Endothelial cell of umbilical vein (primary cell): Measurements from ENCODE around the gene RASD1. TPM values are rescaled to one million over a fixed set of nuclear protein-coding genes. Genes with fewer than 3 reads are reported as not detected.

Experiments used
- BruUV-seq: library from RNA; stranded (reverse); fragments of 400-500 nt; replicated peaks from 2 replicates; lab custom pipeline; 2021; lab: Mats Ljungman, UMichigan
- CTCF ChIA-PET: fragments of 300-600, 350-600 bp; sonication (Branson Sonifier 250); formaldehyde crosslinking; loops from one replicate; lab custom pipeline; 2021; ENCODE audit warnings: antibody characterized with exemption, inconsistent platforms; lab: Charles Lee
- POLR2A ChIA-PET: fragments of 300-600, 350-600 bp; sonication (Branson Sonifier 250); formaldehyde crosslinking; loops from one replicate; lab custom pipeline; 2021; ENCODE audit warnings: antibody characterized with exemption, inconsistent platforms; lab: Charles Lee
- DNase-seq: peaks from one replicate; pipeline ENCODE4 v3.0.0-alpha.2; 2011; ENCODE audit warnings: low read depth, low spot score
- FAIRE-seq: peaks from 2 replicates; lab custom pipeline; 2011; peaks lifted over from hg19 to GRCh38; lab: Jason Lieb, UNC
- H2AFZ ChIP-seq: 2 replicates; pipeline ENCODE4 v1.6.0; 2012; ENCODE audit warnings: low read depth, low read length, control low read depth, inconsistent platforms
- H3K27ac ChIP-seq: 2 replicates; pipeline ENCODE4 v1.5.1; 2011; ENCODE audit warnings: low read depth, mild to moderate bottlenecking, control low read depth, low read length, moderate library complexity; ENCODE audit not compliant: insufficient read depth
- H3K27me3 ChIP-seq, 2 experiments: 2 replicates each; pipeline versions ENCODE4 v1.6.0 to v1.6.1; 2011; ENCODE audit warnings: low read length in 2 of 2, mixed read lengths in 1 of 2; ENCODE audit not compliant: control insufficient read depth in 2 of 2, insufficient read depth in 2 of 2
- H3K36me3 ChIP-seq, 2 experiments: 2 replicates in 1 of 2; 3 replicates in 1 of 2; pipeline ENCODE4 v1.5.1; 2011; ENCODE audit warnings: low read length in 2 of 2, mild to moderate bottlenecking in 1 of 2, moderate library complexity in 1 of 2; ENCODE audit not compliant: control insufficient read depth in 2 of 2, insufficient read depth in 2 of 2; ENCODE audit errors: extremely low read depth in 1 of 2
- H3K4me1 ChIP-seq: 3 replicates; pipeline ENCODE4 v1.5.1; 2011; ENCODE audit warnings: mild to moderate bottlenecking, low read length; ENCODE audit not compliant: control insufficient read depth, insufficient read depth; ENCODE audit errors: extremely low read depth
- H3K4me2 ChIP-seq: 2 replicates; pipeline ENCODE4 v1.6.1; 2011; ENCODE audit warnings: low read length, control low read depth, mixed read lengths; ENCODE audit not compliant: insufficient read depth
- H3K4me3 ChIP-seq, 3 experiments: fragments of 200-600 bp in 1 of 3; sonication (generic), shearing (Covaris generic) in 1 of 3; replicated peaks in 1 of 3; 2 replicates each; pipeline ENCODE4 v1.5.1; 2011 to 2016; ENCODE audit warnings: control low read depth in 3 of 3, low read length in 3 of 3, mild to moderate bottlenecking in 2 of 3, inconsistent platforms in 1 of 3, low read depth in 1 of 3, moderate library complexity in 1 of 3; ENCODE audit not compliant: insufficient read depth in 1 of 3
- H3K79me2 ChIP-seq: 2 replicates; pipeline ENCODE4 v1.6.0; 2012; ENCODE audit warnings: low read length, inconsistent platforms; ENCODE audit not compliant: control insufficient read depth, insufficient read depth
- H3K9ac ChIP-seq: replicated peaks from 2 replicates; pipeline ENCODE3; 2011; ENCODE audit warnings: low read length, control low read depth; ENCODE audit not compliant: insufficient read depth; ENCODE audit errors: extremely low read depth
- H3K9me1 ChIP-seq: replicated peaks from 3 replicates; pipeline ENCODE4 v1.6.0; 2011; ENCODE audit warnings: mild to moderate bottlenecking, low read length; ENCODE audit not compliant: control insufficient read depth, insufficient read depth; ENCODE audit errors: extremely low read depth
- H3K9me3 ChIP-seq: replicated peaks from 2 replicates; pipeline ENCODE4 v1.5.1; 2012; ENCODE audit warnings: low read length, inconsistent platforms; ENCODE audit not compliant: control insufficient read depth, insufficient read depth
- H4K20me1 ChIP-seq: replicated peaks from 2 replicates; pipeline ENCODE3; 2011; ENCODE audit warnings: mild to moderate bottlenecking, low read length; ENCODE audit not compliant: control insufficient read depth, insufficient read depth; ENCODE audit errors: extremely low read depth
- CTCF ChIP-seq, 2 donors: IDR thresholded peaks; 1 replicate in 1 of 2; 2 replicates in 1 of 2; pipeline ENCODE4 v1.5.1; 2011; ENCODE audit warnings: low read length in 2 of 2, mild to moderate bottlenecking in 2 of 2, moderate library complexity in 2 of 2, control low read depth in 1 of 2, inconsistent platforms in 1 of 2, low read depth in 1 of 2; ENCODE audit not compliant: insufficient read depth in 1 of 2; ENCODE audit errors: extremely low read depth in 1 of 2
- EZH2 ChIP-seq: IDR thresholded peaks from 2 replicates; pipeline ENCODE4 v1.6.1; 2012; ENCODE audit warnings: borderline replicate concordance, low read depth, mild to moderate bottlenecking, moderate library complexity, low read length, inconsistent platforms; ENCODE audit not compliant: severe bottlenecking
- FOS ChIP-seq: IDR thresholded peaks from 2 replicates; pipeline ENCODE4 v1.6.1; 2011; ENCODE audit warnings: mild to moderate bottlenecking, low read length, moderate library complexity, borderline replicate concordance; ENCODE audit not compliant: insufficient read depth
- GATA2 ChIP-seq: IDR thresholded peaks from 2 replicates; pipeline ENCODE4 v1.7.0; 2011; ENCODE audit warnings: low read depth, mild to moderate bottlenecking, moderate library complexity, mixed read lengths, low read length; ENCODE audit not compliant: insufficient read length, insufficient read depth
- JUN ChIP-seq: IDR thresholded peaks from 2 replicates; pipeline ENCODE4 v1.6.1; 2011; ENCODE audit warnings: borderline replicate concordance, low read depth; ENCODE audit not compliant: insufficient read length, insufficient read depth
- MAX ChIP-seq: IDR thresholded peaks from 2 replicates; pipeline ENCODE4 v1.6.1; 2011; ENCODE audit not compliant: insufficient read depth, insufficient read length
- MYC ChIP-seq: IDR thresholded peaks from one replicate; pipeline ENCODE4 v1.6.1; 2011; ENCODE audit warnings: mild to moderate bottlenecking, low read depth, low read length
- POLR2A ChIP-seq: IDR thresholded peaks from 2 replicates; pipeline ENCODE4 v1.6.1; 2012; ENCODE audit warnings: low read depth, mild to moderate bottlenecking, control low read depth, low read length
- POLR2AphosphoS5 ChIP-seq: IDR thresholded peaks from 2 replicates; pipeline ENCODE4 v1.6.1; 2012; ENCODE audit warnings: low read depth, mild to moderate bottlenecking, control low read depth, low read length, moderate library complexity; ENCODE audit not compliant: insufficient read depth
- dilution Hi-C: fragments of 300-500 bp; cut with MboI; formaldehyde crosslinking; loops from one replicate; pipeline ENCODE4 v1.15.0; 2019; ENCODE audit warnings: low sequenced_read_pairs; ENCODE audit not compliant: extremely low pct_ligation_motif_present
- intact Hi-C: fragments of 100-400 bp; cut with micrococcal nuclease; formaldehyde crosslinking; loops from one replicate; pipeline ENCODE4 v1.10.0; 2022
- polyA plus RNA-seq, 4 experiments: library from polyadenylated mRNA; depleted of rRNA in 3 of 4; stranded (reverse) in 3 of 4; unstranded in 1 of 4; fragments of >200 nt; gene quantifications; 2 replicates each; pipeline versions ENCODE4 v1.2.1 to v1.2.3, GENCODE V29; 2011 to 2012; ENCODE audit warnings: missing spikeins in 1 of 4
- total RNA-seq: library from RNA; stranded (reverse); gene quantifications from 2 replicates; pipeline ENCODE4 v1.2.3, GENCODE V29; 2021

The RASD1 gene
- total and polyA plus RNA-seq, 2 donors (not counting 3 experiments of a cell fraction or from before 2014, with no cell fraction given): 4.2 to 15.7 TPM

GRCh38 chr17:17503566-17504130, 7.5 kb upstream of the RASD1 start:
- no peaks in the 10 kb centered on the region for H3K36me3 ChIP-seq
- no peak for TF ChIP-seq POLR2A
- no peak for TF ChIP-seq CTCF (IDR thresholded peaks at IDR 0.05; ENCODE audit: extremely low read depth in 1 of 2, insufficient read depth in 1 of 2, low read depth in 1 of 2, low read length in 2 of 2)
- no peak for TF ChIP-seq MAX
- no peak for TF ChIP-seq GATA2
- no peak for TF ChIP-seq MYC
- TF ChIP-seq POLR2AphosphoS5: no peak
- no peak for TF ChIP-seq JUN
- TF ChIP-seq FOS: no peak
- TF ChIP-seq EZH2: no peak
- no peaks in the 10 kb centered on the region for H3K27me3 ChIP-seq
- H2AFZ ChIP-seq: no peak overlapping the region
- intact Hi-C loops: no loop called here
- H3K4me3 ChIP-seq: no peak overlapping the region
- BruUV-seq: no TSS peak
- no peaks in the 10 kb centered on the region for H3K9me3 ChIP-seq
- dilution Hi-C loops: no loop called here
- DNase-seq (no peak), FAIRE-seq (no peak)
- ChIA-PET CTCF (interaction anchor here (1.3 kb wide), 1 partner anchor 147 kb away, joined by 3 read pairs; no protein-coding TSS in a partner anchor), POLR2A (interaction anchor here (1.4 kb wide), 1 partner anchor 7 kb away, joined by 3 read pairs; the partner anchor contains the start of gene RASD1)
- no peak overlapping the region for H3K27ac ChIP-seq
- H3K4me2 ChIP-seq: no peak overlapping the region
- H4K20me1 ChIP-seq: no peaks in the 10 kb centered on the region
- no peaks in the 10 kb centered on the region for H3K9me1 ChIP-seq
- H3K79me2 ChIP-seq: no peaks in the 10 kb centered on the region
- H3K4me1 ChIP-seq: no peaks in the 10 kb centered on the region
- no peak overlapping the region for H3K9ac ChIP-seq
